DMS 273 (cell line): ENCODE results near the gene ARVCF.

Experiments
- DNase-seq: peaks from one replicate; lab custom pipeline; 2025; ENCODE audit not compliant: unreplicated experiment; lab: John Stamatoyannopoulos, UW

ARVCF gene

GRCh38 chr22:20017622-20017958, 967 bp upstream of the ARVCF start:
- no peak for DNase-seq

DNA sequence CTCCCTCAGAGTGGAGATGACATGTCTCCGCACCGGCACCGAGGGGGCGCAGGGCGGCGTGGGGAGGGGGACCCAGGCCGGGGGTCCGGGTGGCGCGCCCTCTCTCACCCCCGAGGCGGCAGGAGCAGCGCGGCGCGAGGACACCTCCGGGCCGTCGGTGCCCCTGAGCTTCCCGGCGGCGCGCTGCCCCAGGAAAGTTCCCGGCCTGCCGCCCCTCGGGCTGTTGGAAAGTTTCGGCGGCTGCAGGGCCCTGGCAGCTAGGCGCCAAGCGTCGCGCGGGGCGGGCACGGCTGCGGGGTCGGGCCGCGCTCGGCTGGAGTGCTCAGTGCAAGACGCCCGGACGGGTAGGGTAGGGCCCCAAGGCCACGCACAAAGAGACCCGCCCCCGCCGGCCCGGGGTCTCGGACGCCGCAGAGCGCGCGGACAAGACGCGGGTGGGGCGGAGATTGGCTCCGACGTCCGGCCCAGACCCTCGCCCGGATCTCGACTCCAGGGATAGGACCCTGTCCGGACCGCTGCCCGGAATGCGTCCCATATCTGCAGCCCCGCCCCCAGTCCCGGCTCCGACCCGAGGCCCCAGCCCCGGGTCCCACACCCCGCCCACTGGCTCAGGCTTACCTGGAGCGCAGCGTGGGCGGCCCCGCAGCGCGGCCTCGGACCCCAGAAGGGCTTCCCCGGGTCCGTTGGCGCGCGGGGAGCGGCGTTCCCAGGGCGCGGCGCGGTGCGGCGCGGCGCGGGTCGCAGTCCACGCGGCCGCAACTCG, 471 bp downstream of the ARVCF start:
- peak; percentile 51 for DNase-seq

DNA sequence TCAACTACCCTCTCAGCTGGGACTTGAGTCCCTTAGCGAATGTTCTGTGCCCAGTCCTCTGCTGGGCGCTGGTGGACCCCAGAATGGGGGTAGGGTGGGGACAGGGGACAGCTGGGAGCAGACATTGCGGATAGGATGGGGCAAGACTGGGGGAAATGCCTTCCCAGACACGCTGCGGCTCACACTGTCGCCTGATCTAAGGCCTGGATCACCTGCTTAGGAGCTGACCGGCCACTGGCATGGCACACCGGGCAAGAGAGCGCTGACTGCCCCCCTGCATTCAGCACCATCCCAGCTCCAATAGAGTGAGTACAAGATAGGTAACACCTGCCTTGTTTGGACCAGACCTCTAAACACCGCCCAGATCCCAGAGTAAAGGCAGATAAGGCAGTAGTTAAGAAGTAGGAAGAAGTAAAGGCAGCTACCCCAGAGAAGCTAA, 1.4 kb downstream of the ARVCF start:
- DNase-seq, result no peak

GRCh38 chr22:20014526-20015186, 2.0 kb downstream of the ARVCF start:
- peak; percentile 84 for DNase-seq

- peak; percentile 54 for DNase-seq
These were observed 3.2 kb downstream of the ARVCF start for GRCh38 chr22:20013382-20013871.

- DNase-seq, result no peak
These were observed 3.8 kb downstream of the ARVCF start for GRCh38 chr22:20012741-20013331.

- no peak for DNase-seq
These were observed 4.5 kb downstream of the ARVCF start for GRCh38 chr22:20011993-20012740.

- no peak for DNase-seq
These were observed 5.3 kb downstream of the ARVCF start for GRCh38 chr22:20011123-20011992.

DNA sequence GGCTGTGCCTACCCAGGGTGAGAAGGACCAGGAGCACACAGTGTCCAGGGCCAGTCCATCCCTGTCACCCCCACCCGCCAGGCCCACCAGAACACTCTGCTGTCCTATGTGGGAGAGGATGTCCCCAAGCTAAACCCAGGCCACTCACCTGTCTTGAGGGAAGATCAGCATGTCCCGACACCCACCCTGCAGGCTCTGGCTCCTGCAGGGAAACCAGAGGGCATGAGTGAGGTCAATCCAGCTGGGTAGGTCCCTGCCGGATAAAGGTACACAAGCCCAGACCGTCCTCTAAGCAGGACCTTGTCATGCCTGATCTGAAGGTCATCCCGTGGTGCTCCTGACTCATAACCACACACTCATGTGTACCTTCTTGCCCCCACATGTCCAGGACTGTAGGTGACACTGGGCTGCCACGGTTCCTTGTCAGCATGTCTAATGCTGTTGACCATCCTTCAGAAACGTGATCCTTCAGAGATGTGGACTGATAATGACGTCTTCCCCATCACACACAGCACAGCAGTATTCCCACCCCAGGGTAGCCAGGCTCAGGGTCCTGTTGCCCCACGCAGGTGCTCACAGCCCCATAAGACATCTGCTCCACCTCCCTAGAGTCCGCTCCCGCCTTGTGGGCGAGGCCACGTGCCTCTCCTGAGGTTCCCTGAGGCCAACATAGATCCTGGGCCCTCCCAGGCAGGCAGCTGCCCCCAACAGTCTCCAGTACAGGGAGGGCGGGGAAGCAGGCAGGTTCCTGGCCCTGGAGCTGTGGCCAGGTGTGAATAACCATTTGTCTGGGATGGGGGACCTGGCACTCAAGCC, 6.1 kb downstream of the ARVCF start:
- DNase-seq, result no peak

- no peak for DNase-seq
These were observed 6.9 kb downstream of the ARVCF start for GRCh38 chr22:20009582-20010306.

DNA sequence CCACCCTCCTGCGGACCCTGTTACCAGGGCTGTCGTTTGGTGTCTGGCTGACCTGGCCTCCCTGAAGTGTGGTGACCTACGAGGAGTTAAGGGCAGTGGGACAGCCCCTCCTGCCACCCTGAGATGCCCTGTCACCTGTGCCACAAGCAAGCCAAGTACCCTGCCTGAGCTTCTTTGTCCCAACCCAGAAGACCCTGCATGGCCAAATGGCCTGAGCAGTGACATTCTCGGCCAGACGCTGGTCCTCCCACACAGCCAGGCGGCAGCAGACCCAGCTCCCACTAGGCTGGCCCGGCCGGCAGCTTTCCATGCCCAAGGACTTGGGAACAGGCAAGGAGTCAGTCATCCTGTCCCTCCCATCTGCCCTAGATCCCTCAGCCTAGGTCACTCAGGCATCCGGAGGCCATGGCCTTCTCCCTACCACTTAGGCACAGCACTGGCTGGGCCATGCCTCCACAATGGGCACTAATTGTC, 7.6 kb downstream of the ARVCF start:
- no peak for DNase-seq

DNA sequence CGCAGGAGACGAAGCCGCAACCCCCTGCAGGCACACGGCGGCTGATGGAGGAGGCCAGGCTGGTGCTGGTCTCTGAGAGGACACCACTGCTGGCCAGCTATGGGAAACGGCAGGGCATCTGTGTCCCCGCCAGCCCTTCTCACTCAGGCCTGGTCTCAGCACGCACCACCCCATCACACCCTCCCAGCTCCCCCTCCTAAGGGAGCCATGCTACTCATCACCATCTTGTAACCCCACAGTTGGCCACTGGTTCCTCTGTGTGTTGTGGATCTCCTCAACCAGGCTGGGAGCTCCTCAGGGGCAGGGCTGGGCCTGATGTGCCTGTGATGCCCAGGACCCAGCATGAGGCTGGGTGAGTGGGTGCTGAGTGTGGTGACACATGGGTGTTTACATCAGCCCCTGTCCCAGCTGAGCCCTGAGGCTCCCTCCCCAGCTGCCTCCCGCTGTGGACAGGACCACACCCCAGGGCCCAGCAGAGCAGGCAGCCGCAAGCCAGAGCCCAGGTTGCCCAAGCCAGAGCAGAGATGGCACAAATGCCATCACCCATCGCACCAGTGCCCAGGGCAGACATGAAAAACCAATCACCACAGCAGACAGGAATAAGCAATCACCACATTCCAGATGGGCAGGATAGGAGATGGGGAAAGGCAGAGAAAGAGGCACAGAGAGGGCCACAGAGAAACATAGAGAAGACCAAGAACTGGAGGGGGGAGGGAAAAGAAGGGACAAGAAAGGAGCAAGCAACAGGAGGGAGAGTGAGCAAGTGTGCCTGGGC, 8.2 kb downstream of the ARVCF start:
- no peak for DNase-seq

DNA sequence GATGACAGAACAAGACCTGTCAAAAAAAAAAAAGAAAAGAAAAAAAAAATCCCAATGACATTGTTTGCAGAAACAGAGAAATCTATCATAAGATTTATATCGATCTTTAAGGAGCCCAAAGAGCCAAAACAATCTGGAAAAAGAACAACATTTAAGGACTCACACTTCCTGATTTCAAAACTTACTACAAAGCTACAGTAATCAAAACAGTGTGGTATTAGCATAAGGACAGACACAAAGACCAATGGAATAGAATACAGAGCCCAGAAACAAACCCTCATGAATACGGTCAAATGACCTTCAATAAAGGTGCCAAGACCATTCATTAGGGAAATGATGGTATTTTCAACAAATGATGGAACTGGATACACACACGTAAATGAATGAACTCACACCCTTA, 12.2 kb downstream of the ARVCF start:
- DNase-seq, result no peak

GRCh38 chr22:20003304-20003703, 13.3 kb downstream of the ARVCF start:
- DNase-seq, result no peak

- DNase-seq, result no peak
These were observed 14.0 kb downstream of the ARVCF start for GRCh38 chr22:20002636-20003035.

DNA sequence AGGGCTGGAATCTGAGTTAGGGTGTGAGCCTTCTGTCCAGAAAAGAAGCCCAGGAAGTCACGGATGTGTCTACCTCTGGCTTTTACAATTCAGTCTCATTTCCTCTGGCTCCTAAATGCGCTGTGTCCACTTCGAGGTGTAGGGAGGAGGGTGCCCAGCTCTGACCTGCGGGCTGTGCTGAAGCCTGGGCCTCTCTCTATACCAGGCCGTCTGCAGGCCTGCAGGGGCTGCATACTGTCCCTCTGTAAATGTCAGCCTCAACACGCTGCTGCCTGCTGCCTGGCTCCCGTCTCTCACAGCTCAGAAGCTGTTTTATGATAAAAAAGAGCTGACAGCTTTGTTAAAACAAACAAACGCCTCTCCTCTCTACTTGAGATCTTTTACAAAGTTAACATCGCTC, 14.5 kb downstream of the ARVCF start:
- no peak for DNase-seq

GRCh38 chr22:20001082-20001638, 15.5 kb downstream of the ARVCF start:
- no peak for DNase-seq
